GM10266 (cell line): ENCODE results near the gene CAB39L.

Experiments used
- DNase-seq: peaks from one replicate; pipeline ENCODE4 v3.0.0; 2012; ENCODE audit errors: extremely low spot score
- TF ChIP-seq, protein P1 (sequence below): IDR thresholded peaks from 2 replicates; pipeline ENCODE4 v1.5.1; 2012; ENCODE audit warnings: mild to moderate bottlenecking, low read depth; ENCODE audit not compliant: control insufficient read depth, insufficient read depth; ENCODE audit errors: missing control alignments

CAB39L gene

GRCh38 chr13:49452725-49453457 lies 9.0 kb upstream of the CAB39L start:
- TF ChIP-seq, protein P1, sequence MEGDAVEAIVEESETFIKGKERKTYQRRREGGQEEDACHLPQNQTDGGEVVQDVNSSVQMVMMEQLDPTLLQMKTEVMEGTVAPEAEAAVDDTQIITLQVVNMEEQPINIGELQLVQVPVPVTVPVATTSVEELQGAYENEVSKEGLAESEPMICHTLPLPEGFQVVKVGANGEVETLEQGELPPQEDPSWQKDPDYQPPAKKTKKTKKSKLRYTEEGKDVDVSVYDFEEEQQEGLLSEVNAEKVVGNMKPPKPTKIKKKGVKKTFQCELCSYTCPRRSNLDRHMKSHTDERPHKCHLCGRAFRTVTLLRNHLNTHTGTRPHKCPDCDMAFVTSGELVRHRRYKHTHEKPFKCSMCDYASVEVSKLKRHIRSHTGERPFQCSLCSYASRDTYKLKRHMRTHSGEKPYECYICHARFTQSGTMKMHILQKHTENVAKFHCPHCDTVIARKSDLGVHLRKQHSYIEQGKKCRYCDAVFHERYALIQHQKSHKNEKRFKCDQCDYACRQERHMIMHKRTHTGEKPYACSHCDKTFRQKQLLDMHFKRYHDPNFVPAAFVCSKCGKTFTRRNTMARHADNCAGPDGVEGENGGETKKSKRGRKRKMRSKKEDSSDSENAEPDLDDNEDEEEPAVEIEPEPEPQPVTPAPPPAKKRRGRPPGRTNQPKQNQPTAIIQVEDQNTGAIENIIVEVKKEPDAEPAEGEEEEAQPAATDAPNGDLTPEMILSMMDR = no peak
- no peak for DNase-seq

DNA sequence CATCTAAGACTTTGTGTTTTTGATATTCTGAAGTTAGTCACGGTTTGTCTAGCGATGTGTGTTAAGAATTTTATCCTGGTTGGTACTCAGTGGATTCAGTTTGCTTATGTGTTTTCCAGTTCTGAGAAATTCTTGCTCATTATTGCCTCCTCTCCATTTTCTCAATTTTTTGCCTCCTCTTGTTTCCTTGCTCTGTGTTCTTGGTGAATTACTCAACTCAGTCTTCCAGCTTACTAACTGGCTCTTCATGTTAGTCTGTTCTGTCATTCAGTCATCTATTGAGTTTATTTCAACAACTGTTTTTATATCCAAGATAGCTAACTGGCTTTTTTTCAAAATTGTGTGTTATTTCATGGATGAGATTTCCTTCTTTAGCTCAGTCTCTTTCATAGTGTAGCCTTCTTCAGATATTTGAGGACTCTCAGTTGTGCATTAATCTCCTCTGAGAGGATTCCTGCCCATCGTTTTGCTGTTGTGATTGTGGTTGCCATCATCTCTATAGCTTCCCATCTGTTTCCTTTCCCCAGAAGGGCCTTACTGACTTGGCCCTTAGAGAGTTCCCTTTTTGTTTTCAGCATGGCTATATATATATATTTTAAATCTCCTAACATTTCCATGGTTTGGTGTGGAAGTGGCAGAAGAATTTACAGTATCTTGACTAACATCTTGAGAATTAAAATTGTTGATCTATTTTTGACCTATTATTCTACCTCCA lies 6.4 kb upstream of the CAB39L start:
- no peak for DNase-seq
- TF ChIP-seq, protein P1 = no peak

GRCh38 chr13:49448753-49449152 lies 4.9 kb upstream of the CAB39L start:
- TF ChIP-seq, protein P1 = no peak

DNA sequence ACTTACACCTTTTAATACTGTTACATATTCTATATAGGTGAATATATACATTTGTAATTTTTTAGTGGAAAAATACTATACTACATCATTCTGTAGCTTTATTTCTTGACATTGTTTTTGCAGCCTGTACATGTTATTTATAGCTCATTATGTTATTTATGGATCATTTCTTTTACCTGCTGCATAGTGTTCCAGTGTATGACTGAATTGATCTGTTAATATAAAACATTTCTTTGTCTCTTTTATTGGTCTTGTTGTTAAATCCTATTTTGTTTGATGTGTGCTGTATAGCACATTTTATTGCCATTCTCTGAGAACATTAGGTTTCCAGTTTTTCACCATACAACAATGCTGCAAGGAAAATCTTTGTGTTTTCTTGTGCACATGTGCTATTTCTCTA lies 2.6 kb upstream of the CAB39L start:
- no peak for DNase-seq
- TF ChIP-seq, protein P1 = no peak

More at GRCh38 chr13:49448753-49449152, 4.9 kb upstream of the CAB39L start:
- DNase-seq = no peak

DNA sequence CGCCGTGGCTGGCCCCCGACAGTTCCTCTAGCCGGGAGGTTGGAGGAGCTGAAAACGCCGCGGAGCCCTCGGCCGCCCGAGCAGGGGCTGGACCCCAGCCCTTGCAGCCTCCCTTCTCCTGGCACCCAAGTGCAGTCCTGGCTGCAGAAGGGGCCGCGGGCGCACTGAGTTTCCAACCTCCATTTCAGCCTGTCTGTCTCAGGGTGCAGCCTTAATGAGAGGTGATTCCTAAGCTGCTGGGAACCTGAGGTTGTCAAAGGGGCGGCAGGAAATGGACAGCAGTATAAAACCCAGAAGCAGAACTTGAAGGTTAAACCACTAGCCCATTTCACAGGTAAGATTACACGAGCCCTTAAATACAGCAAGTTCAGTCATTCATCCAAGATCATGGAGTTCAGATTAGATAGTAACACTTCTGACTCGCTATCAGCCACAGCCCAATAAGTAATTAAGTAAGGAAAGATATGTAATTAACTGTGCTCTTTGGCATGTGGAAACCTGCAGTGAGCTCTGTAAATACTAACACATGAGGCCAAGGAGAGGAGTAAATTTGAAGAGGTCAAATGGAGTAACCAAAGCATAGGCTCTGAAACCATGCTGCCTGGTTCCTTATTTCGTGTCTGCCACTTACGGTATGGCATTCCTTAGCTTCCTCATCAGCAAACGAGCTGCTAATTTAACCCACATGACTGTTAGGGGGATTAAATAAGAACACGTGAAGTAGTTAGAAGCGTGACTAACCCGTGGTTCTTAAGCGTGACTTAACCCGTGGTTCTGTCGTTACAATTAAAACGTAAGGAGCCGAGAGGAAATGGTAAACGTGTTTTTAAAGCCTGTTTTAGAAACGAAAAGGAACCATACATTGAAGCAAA lies 896 bp upstream of the CAB39L start:
- DNase-seq = peak; percentile 8
- TF ChIP-seq, protein P1 = no peak

DNA sequence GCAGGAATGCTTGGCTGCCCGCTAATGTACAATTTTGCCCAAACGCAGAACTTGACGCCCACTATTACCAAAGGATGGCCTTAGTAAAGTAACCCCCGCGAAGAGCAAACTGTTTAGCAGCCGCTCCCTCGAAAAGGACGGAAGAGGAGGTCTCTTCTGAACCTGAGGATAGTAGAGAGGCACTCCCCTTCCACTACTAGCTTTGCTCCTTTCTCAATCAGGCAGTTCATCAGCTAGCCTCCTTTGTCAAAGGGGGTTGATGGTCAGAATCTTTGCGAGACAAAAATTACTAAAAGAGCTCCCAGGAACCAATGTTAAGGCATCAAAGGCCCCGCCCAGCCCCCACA lies 534 bp downstream of the CAB39L start:
- TF ChIP-seq, protein P1 = no peak
- peak; percentile 25 for DNase-seq

DNA sequence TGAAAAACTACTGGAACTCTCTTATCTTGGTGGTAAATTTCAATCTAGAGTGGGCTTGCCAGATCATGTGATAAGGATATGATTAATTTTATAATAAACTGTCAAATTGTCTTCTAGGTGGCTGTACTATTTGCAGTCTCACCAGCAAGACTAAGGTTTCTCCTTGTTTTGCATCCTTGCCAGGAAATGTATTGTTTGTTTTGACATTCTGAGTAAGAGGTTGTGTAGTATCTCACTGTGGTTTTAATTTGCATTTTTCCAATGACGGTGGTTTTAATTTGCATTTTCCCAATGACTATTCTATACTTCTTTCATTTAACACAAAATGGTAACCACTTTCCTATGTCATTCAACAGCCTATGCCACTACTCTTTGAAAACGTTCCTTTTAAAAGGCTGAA lies 2.0 kb downstream of the CAB39L start:
- TF ChIP-seq, protein P1 = no peak
- DNase-seq = no peak
